ENCODE data around the gene CTSC.

DNA sequence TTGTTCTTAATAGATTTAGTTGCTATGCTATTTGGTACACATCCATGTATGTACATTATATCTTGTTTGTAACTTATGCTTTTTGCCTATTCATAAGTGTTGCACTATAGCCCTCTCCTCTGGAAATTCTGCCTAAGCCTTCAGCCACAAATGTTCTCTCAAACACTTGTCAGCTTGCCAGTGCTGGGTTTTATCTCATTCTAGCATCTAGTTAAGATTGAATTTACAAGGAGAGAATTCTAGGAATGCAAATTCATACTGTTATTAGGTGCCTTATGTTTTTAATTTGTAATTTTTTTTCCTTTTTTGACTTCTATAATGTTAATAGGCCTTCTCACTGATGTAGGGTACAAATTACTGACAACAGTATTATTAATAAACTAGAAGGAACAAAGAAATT lies 14.6 kb upstream of the CTSC start:
- TF ChIP-seq EZH2 (IDR thresholded peaks at IDR 0.05; ENCODE audit: insufficient read depth, poor library complexity, severe bottlenecking) (no peak), EZH2phosphoT487 (IDR thresholded peaks at IDR 0.05; ENCODE audit: insufficient read depth, low read depth) (no peak)
